AG04450 (cell line): ENCODE data around the gene ZNF346. TPM values are rescaled to one million over a fixed set of nuclear protein-coding genes. Genes with fewer than 3 reads are reported as not detected.

Source experiments
- CTCF ChIA-PET: fragments of 300-600, 350-600 bp; formaldehyde crosslinking; extraction: SDS; loops from one replicate; lab custom pipeline; 2022; ENCODE audit warnings: antibody characterized with exemption, inconsistent platforms; lab: Charles Lee
- POLR2A ChIA-PET: fragments of 350-600 bp; formaldehyde crosslinking; extraction: SDS; loops from one replicate; lab custom pipeline; 2021; ENCODE audit warnings: antibody characterized with exemption, inconsistent platforms; lab: Yijun Ruan, JAX
- DNase-seq: peaks from one replicate; pipeline ENCODE4 v3.0.0-alpha.2; 2011; ENCODE audit warnings: low read depth, low spot score
- H3K27ac ChIP-seq: one replicate; pipeline ENCODE4 v1.5.1; 2012; ENCODE audit warnings: low read depth, low read length, control low read depth
- H3K27me3 ChIP-seq: one replicate; pipeline ENCODE4 v1.6.0; 2012; ENCODE audit warnings: low read length; ENCODE audit not compliant: control insufficient read depth, insufficient read depth
- H3K4me3 ChIP-seq: 2 replicates; pipeline ENCODE4 v1.5.1; 2011; ENCODE audit warnings: mild to moderate bottlenecking, low read depth, low read length, control low read depth
- H3K9me3 ChIP-seq: 2 replicates; pipeline ENCODE4 v1.5.1; 2012; ENCODE audit warnings: low read length; ENCODE audit not compliant: control insufficient read depth, insufficient read depth
- polyA plus RNA-seq: library from polyadenylated mRNA; depleted of rRNA; stranded (reverse); fragments of >200 nt; gene quantifications from 2 replicates; pipeline ENCODE4 v1.2.3, GENCODE V29; 2011
- TF ChIP-seq, protein P1 (sequence below): IDR thresholded peaks from 2 replicates; pipeline ENCODE4 v1.5.1; 2011; ENCODE audit warnings: low read depth, low read length, control low read depth, inconsistent platforms

The ZNF346 gene
- polyA plus RNA-seq, 1 experiment: 15.0 TPM

DNA sequence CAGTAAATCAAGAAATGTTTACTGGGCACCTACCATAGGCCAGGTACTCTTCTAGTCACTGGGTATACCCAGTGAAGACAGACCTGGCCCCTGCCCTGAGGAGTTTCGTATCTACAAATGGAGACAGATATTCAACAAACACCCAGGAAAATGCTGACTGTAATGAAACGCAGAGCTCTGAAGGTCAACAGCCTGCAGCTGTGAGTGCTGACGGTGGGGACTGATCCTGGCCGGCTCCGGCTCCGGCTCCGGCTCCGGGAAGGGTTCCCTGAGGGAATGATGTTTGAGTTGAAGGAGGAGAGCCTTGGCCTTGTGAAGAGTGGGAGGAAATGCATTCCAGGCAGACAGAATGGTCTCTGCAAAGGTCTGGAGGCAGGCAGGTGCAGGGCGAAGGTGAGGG, 87.3 kb downstream of the ZNF346 start:
- no peaks in the 10 kb centered on the region for H3K9me3 ChIP-seq
- no peak for DNase-seq
- H3K4me3 ChIP-seq: no peak overlapping the region
- CTCF ChIA-PET: interaction anchor here (0.7 to 7.2 kb wide), 6 partner anchors 8 to 451 kb away, joined by 3 to 259 read pairs (median 14); no protein-coding TSS in a partner anchor
- H3K27me3 ChIP-seq: peaks cover 4% of the 10 kb centered on the region
- POLR2A ChIA-PET: interaction anchor here (1.3 kb wide), 1 partner anchor 15 kb away, joined by 4 read pairs; no protein-coding TSS in a partner anchor
- H3K27ac ChIP-seq: no peak overlapping the region
- TF ChIP-seq, protein P1, sequence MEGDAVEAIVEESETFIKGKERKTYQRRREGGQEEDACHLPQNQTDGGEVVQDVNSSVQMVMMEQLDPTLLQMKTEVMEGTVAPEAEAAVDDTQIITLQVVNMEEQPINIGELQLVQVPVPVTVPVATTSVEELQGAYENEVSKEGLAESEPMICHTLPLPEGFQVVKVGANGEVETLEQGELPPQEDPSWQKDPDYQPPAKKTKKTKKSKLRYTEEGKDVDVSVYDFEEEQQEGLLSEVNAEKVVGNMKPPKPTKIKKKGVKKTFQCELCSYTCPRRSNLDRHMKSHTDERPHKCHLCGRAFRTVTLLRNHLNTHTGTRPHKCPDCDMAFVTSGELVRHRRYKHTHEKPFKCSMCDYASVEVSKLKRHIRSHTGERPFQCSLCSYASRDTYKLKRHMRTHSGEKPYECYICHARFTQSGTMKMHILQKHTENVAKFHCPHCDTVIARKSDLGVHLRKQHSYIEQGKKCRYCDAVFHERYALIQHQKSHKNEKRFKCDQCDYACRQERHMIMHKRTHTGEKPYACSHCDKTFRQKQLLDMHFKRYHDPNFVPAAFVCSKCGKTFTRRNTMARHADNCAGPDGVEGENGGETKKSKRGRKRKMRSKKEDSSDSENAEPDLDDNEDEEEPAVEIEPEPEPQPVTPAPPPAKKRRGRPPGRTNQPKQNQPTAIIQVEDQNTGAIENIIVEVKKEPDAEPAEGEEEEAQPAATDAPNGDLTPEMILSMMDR: no peak

DNA sequence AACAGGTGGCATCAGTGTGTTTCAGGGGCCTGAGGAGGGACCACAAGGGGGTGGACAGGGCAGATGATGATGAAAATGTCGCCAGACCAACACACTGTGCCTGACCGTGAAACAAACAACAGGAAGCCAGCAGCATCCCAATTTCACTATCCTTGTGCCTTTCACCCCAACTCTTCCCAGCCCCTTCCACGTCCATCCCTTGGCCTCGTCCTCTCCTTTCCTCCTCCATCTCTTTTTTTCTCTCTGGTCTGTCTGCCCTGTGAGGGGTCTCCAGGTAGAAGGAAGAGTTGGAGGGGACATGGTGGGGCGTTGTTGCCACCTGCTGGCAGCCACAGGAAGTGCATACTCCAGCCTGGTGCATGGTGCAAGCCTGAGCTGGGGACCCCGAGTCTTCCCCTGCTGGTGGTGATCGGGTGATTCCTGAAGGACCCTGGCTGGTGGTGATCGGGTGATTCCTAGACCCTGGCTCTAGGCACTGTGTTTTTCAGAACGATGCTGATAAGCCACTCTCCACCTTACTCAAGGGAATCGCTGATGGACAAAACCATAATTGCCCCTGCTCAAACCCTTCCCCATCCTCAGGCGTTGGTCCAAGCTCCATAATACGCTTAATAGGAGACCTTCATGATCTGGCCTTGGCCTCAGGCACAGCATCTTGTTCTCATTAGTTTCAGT, 89.4 kb downstream of the ZNF346 start:
- ChIA-PET POLR2A (interaction anchor here (0.5 kb wide), 1 partner anchor 41 kb away, joined by 3 read pairs; no protein-coding TSS in a partner anchor), CTCF (interaction anchor here (0.5 to 7.2 kb wide), 34 partner anchors 10 to 453 kb away, joined by 3 to 259 read pairs (median 4); partner anchors contain the start of genes FGFR4, PRELID1, RAB24 and ZNF346)
- Histone ChIP-seq H3K4me3 (no peak overlapping the region), H3K27me3 (no peaks in the 10 kb centered on the region), H3K9me3 (peaks cover 3% of the 10 kb centered on the region; the same call in 1 of the 2 replicates), H3K27ac (no peak overlapping the region)
- no peak for DNase-seq
- TF ChIP-seq, protein P1: peak; percentile 95

DNA sequence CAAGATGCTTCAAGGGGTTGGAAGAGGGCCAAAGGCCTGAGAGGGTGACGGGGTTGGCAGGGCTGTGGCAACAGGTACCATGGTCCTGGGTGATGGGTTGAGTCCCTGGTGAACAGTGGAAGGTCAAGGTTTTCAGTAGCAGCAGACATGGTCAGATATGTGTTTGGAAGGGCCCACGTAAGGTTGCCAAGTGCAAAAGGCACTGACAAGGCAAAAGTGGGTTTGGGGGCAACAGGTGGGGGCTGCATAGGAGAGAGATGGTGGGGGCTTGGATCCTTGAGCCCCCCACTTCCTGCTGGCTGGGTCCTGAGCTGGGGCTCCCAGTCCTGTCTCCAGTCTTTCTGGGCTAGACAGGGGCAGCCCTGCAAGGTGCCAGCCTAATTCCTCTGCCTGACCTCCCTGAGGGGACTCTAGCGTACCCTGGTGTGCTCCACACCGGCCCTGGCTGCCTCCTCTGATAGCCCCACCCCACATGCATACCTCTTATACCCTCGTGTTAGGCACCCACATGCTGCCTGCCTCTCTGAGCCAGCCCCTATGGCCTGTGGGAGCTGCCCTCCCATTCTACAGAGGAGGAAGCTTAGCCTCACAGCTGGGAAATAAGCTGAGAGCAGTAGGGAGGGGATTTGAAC, 90.2 kb downstream of the ZNF346 start:
- DNase-seq: no peak
- Histone ChIP-seq H3K4me3 (no peak overlapping the region), H3K9me3 (peaks cover 10% of the 10 kb centered on the region; the same call in 1 of the 2 replicates), H3K27me3 (no peaks in the 10 kb centered on the region), H3K27ac (no peak overlapping the region)
- TF ChIP-seq, protein P1: no peak
- ChIA-PET CTCF (interaction anchor here (0.5 to 7.2 kb wide), 42 partner anchors 8 to 454 kb away, joined by 3 to 259 read pairs (median 4); partner anchors contain the start of genes FGFR4, PRELID1, RAB24 and ZNF346), POLR2A (interaction anchor here (0.5 kb wide), 1 partner anchor 42 kb away, joined by 3 read pairs; no protein-coding TSS in a partner anchor)

DNA sequence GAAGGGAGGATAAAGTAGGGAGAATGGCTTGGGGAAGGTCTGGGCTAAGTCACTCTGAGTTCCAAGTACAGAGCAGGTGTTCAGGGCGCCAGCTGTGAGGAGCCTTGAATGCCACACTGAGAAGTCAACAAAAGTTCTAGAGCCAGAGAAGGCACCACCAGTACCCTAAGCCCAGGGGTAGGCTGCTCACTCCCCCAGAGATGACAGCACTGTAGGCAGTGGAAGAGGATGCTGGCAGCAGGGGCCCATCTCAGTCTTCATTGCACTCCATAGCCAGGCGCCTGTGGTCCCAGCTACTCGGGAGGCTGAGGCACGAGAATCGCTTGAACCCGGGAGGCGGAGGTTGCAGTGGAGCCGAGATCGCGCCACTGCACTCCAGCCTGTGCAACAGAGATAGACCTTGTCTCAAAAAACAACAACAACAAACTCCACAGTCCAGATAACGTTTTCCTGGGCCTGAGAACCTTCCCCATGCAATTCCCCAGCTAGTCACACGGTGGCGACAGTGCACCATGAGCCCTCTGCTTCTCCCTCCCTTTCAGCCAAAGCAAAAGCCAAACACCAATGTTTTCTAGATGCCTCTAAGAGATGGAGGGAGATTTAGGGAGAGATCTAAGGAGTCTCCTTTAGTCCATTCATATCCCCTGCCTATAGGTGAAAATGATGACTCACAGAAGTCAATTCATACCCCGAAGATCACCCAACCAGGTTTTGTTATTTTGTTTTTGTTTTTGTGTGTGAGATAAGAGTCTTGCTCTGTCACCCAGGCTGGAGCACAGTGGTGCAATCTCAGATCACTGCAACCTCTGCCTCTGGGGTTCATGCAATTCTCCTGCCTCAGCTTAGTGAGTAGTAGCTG, 91.3 kb downstream of the ZNF346 start:
- ChIA-PET POLR2A (interaction anchor here (0.5 kb wide), 1 partner anchor 20 kb away, joined by 4 read pairs; no protein-coding TSS in a partner anchor), CTCF (interaction anchor here (0.5 to 7.2 kb wide), 37 partner anchors 9 to 455 kb away, joined by 3 to 259 read pairs (median 5); partner anchors contain the start of genes FGFR4, PRELID1, RAB24 and ZNF346)
- peaks cover 10% of the 10 kb centered on the region; the same call in 1 of the 2 replicates for H3K9me3 ChIP-seq
- H3K27me3 ChIP-seq: no peaks in the 10 kb centered on the region
- no peak overlapping the region for H3K4me3 ChIP-seq
- TF ChIP-seq, protein P1: peak; percentile 100
- H3K27ac ChIP-seq: no peak overlapping the region
- DNase-seq: no peak
